Stimulated activated naive CD8-positive, alpha-beta T cell treated with anti-CD3 and anti-CD28 coated beads, Interleukin-15, amount 100 ng/mL, for 72 hours (primary cell): ENCODE data around the gene MAP3K8.
"Not testable (repeated sequence)": the region's sequence is repeated elsewhere in the genome, so short reads cannot be mapped to it uniquely, and the experiment has no call there.

Experiments used
- ATAC-seq: fragments of 150-1000 bp; cut with Tn5 transposase; 2 replicates; pipeline ENCODE4 v1.10.0; 2021; ENCODE audit warnings: mild to moderate bottlenecking, moderate library complexity
- DNase-seq, 2 donors: peaks; one replicate each; pipeline ENCODE4 v3.0.0; 2021 to 2022
- H3K27ac Mint-ChIP-seq, 2 donors: one replicate each; pipeline ENCODE4 v1.8.0; 2022; ENCODE audit warnings: mild to moderate bottlenecking in 2 of 2, mixed read lengths in 2 of 2, moderate library complexity in 2 of 2
- H3K27me3 Mint-ChIP-seq: one replicate; pipeline ENCODE4 v1.8.0; 2022; ENCODE audit warnings: mixed read lengths
- H3K4me1 Mint-ChIP-seq: one replicate; pipeline ENCODE4 v1.8.0; 2022; ENCODE audit warnings: mild to moderate bottlenecking, mixed read lengths
- H3K4me3 Mint-ChIP-seq, 2 donors: one replicate each; pipeline ENCODE4 v1.8.0; 2022; ENCODE audit warnings: mild to moderate bottlenecking in 2 of 2, mixed read lengths in 2 of 2, moderate library complexity in 1 of 2
- H3K9me3 Mint-ChIP-seq, 2 donors: one replicate each; pipeline ENCODE4 v1.8.0; 2022; ENCODE audit warnings: mixed read lengths in 2 of 2

Gene MAP3K8

GRCh38 chr10:30454744-30455510 lies 20.9 kb downstream of the MAP3K8 start:
- peaks cover 31% of the 10 kb centered on the region for H3K4me1 Mint-ChIP-seq
- peak; percentile 71 for ATAC-seq
- peak overlapping the region in 1 of 2 donors; percentile 49 for H3K4me3 Mint-ChIP-seq
- no peak overlapping the region for H3K27ac Mint-ChIP-seq
- H3K9me3 Mint-ChIP-seq = no peaks in the 10 kb centered on the region
- DNase-seq = no peak
- H3K27me3 Mint-ChIP-seq = no peaks in the 10 kb centered on the region

GRCh38 chr10:30455816-30456215 lies 21.8 kb downstream of the MAP3K8 start:
- Mint-ChIP-seq H3K4me3 (peak overlapping the region; percentile 49 to 54), H3K9me3 (no peaks in the 10 kb centered on the region), H3K27ac (peak overlapping the region in 1 of 2 donors; percentile 52), H3K4me1 (peaks cover 31% of the 10 kb centered on the region), H3K27me3 (no peaks in the 10 kb centered on the region)
- ATAC-seq (peak; percentile 80), DNase-seq (peak in 1 of 2 donors; percentile 36)

GRCh38 chr10:30456266-30456665 lies 22.3 kb downstream of the MAP3K8 start:
- Mint-ChIP-seq H3K9me3 (no peaks in the 10 kb centered on the region), H3K4me1 (peaks cover 31% of the 10 kb centered on the region), H3K4me3 (peak overlapping the region; percentile 49 to 54), H3K27ac (peak overlapping the region; percentile 52 to 54), H3K27me3 (no peaks in the 10 kb centered on the region)
- ATAC-seq (peak; percentile 72), DNase-seq (peak in 1 of 2 donors; percentile 30)

GRCh38 chr10:30459283-30459682 lies 25.3 kb downstream of the MAP3K8 start:
- ATAC-seq (no peak), DNase-seq (no peak)
- H3K27ac Mint-ChIP-seq = no peak overlapping the region

GRCh38 chr10:30460121-30460520 lies 26.1 kb downstream of the MAP3K8 start:
- ATAC-seq = no peak
- Mint-ChIP-seq H3K27me3 (no peaks in the 10 kb centered on the region), H3K4me1 (peaks cover 28% of the 10 kb centered on the region), H3K4me3 (no peak overlapping the region), H3K27ac (no peak overlapping the region), H3K9me3 (no peaks in the 10 kb centered on the region)
- DNase-seq = no peak

More at GRCh38 chr10:30459283-30459682, 25.3 kb downstream of the MAP3K8 start:
- Mint-ChIP-seq H3K9me3 (no peaks in the 10 kb centered on the region), H3K27me3 (no peaks in the 10 kb centered on the region), H3K4me3 (no peak overlapping the region), H3K4me1 (peaks cover 32% of the 10 kb centered on the region)

- H3K27me3 Mint-ChIP-seq = no peaks in the 10 kb centered on the region
- H3K4me3 Mint-ChIP-seq = no peak overlapping the region
- peaks cover 20% of the 10 kb centered on the region for H3K4me1 Mint-ChIP-seq
- ATAC-seq (no peak), DNase-seq (no peak)
- H3K27ac Mint-ChIP-seq = no peak overlapping the region
- H3K9me3 Mint-ChIP-seq = no peaks in the 10 kb centered on the region
Measured at GRCh38 chr10:30462513-30462912, 28.5 kb downstream of the MAP3K8 start.

GRCh38 chr10:30463944-30464451 lies 30.0 kb downstream of the MAP3K8 start:
- H3K4me1 Mint-ChIP-seq = peaks cover 30% of the 10 kb centered on the region
- no peaks in the 10 kb centered on the region for H3K27me3 Mint-ChIP-seq
- H3K9me3 Mint-ChIP-seq = no peaks in the 10 kb centered on the region
- no peak overlapping the region for H3K27ac Mint-ChIP-seq
- H3K4me3 Mint-ChIP-seq = no peak overlapping the region
- DNase-seq (peak in 1 of 2 donors; percentile 28), ATAC-seq (peak; percentile 74)

GRCh38 chr10:30464675-30465074 lies 30.7 kb downstream of the MAP3K8 start:
- H3K4me3 Mint-ChIP-seq = no peak overlapping the region

GRCh38 chr10:30466445-30466844 lies 32.5 kb downstream of the MAP3K8 start:
- H3K4me1 Mint-ChIP-seq = peaks cover 30% of the 10 kb centered on the region

More at GRCh38 chr10:30464675-30465074, 30.7 kb downstream of the MAP3K8 start:
- H3K4me1 Mint-ChIP-seq = peaks cover 30% of the 10 kb centered on the region
- no peak overlapping the region for H3K27ac Mint-ChIP-seq
- ATAC-seq (peak; percentile 33), DNase-seq (no peak)
- no peaks in the 10 kb centered on the region for H3K27me3 Mint-ChIP-seq
- no peaks in the 10 kb centered on the region for H3K9me3 Mint-ChIP-seq

GRCh38 chr10:30467651-30468338 lies 33.8 kb downstream of the MAP3K8 start:
- H3K27me3 Mint-ChIP-seq = peaks cover 2% of the 10 kb centered on the region
- peak overlapping the region in 1 of 2 donors; percentile 72 for H3K27ac Mint-ChIP-seq
- ATAC-seq = no peak
- DNase-seq = no peak
- H3K4me1 Mint-ChIP-seq = peaks cover 30% of the 10 kb centered on the region
- no peak overlapping the region for H3K4me3 Mint-ChIP-seq
- no peaks in the 10 kb centered on the region for H3K9me3 Mint-ChIP-seq

More at GRCh38 chr10:30466445-30466844, 32.5 kb downstream of the MAP3K8 start:
- no peak for DNase-seq
- no peaks in the 10 kb centered on the region for H3K27me3 Mint-ChIP-seq
- no peak overlapping the region for H3K27ac Mint-ChIP-seq
- no peak overlapping the region for H3K4me3 Mint-ChIP-seq
- H3K9me3 Mint-ChIP-seq = no peaks in the 10 kb centered on the region
- no peak for ATAC-seq

GRCh38 chr10:30472414-30473155 lies 38.6 kb downstream of the MAP3K8 start:
- H3K9me3 Mint-ChIP-seq = no peaks in the 10 kb centered on the region
- H3K4me3 Mint-ChIP-seq = no peak overlapping the region
- peaks cover 24% of the 10 kb centered on the region for H3K4me1 Mint-ChIP-seq
- peak overlapping the region in 1 of 2 donors; percentile 3 for H3K27ac Mint-ChIP-seq
- ATAC-seq (no peak), DNase-seq (no peak)
- H3K27me3 Mint-ChIP-seq = peaks cover 11% of the 10 kb centered on the region

GRCh38 chr10:30475515-30475914 lies 41.5 kb downstream of the MAP3K8 start:
- Mint-ChIP-seq H3K4me1 (peaks cover 14% of the 10 kb centered on the region), H3K27me3 (peaks cover 11% of the 10 kb centered on the region)
- H3K9me3 Mint-ChIP-seq, DNase-seq, ATAC-seq, H3K4me3 Mint-ChIP-seq, H3K27ac Mint-ChIP-seq: not testable (repeated sequence)

- ATAC-seq (no peak), DNase-seq (no peak)
- peaks cover 14% of the 10 kb centered on the region for H3K4me1 Mint-ChIP-seq
- H3K9me3 Mint-ChIP-seq = peaks cover 5% of the 10 kb centered on the region in 2 donors
- H3K4me3 Mint-ChIP-seq = no peak overlapping the region
- peaks cover 11% of the 10 kb centered on the region for H3K27me3 Mint-ChIP-seq
- H3K27ac Mint-ChIP-seq = no peak overlapping the region
Measured at GRCh38 chr10:30476511-30477155, 42.6 kb downstream of the MAP3K8 start.

GRCh38 chr10:30479513-30479912 lies 45.5 kb downstream of the MAP3K8 start:
- not testable (repeated sequence) for H3K27me3 Mint-ChIP-seq, H3K4me3 Mint-ChIP-seq, H3K27ac Mint-ChIP-seq, ATAC-seq, H3K4me1 Mint-ChIP-seq, DNase-seq
- H3K9me3 Mint-ChIP-seq = peaks cover 12 to 16% of the 10 kb centered on the region in 2 donors

- Mint-ChIP-seq H3K4me1 (peaks cover 6% of the 10 kb centered on the region), H3K27ac (peak overlapping the region in 1 of 2 donors; percentile 4), H3K27me3 (no peaks in the 10 kb centered on the region), H3K9me3 (peaks cover 12 to 16% of the 10 kb centered on the region in 2 donors), H3K4me3 (no peak overlapping the region)
- DNase-seq = no peak
- ATAC-seq = no peak
Measured at GRCh38 chr10:30481603-30482002, 47.6 kb downstream of the MAP3K8 start.
